IMR-90 (cell line): Measurements from ENCODE around the gene ATP12A. TPM values are rescaled to one million over a fixed set of nuclear protein-coding genes. Genes with fewer than 3 reads are reported as not detected.

Experiments
- ATAC-seq: fragments of 200-7000 bp; cut with Tn5 transposase; 2 replicates; pipeline ENCODE4 v1.9.1; 2020; ENCODE audit warnings: low read depth, mild to moderate bottlenecking, moderate library complexity
- BruUV-seq: library from RNA; stranded (reverse); fragments of 400-500 nt; replicated peaks from 2 replicates; lab custom pipeline; 2021; lab: Mats Ljungman, UMichigan
- CTCF ChIA-PET: fragments of 300-600 bp; formaldehyde crosslinking; extraction: SDS; loops from one replicate; lab custom pipeline; 2021; ENCODE audit warnings: antibody characterized with exemption; lab: Yijun Ruan, JAX
- POLR2A ChIA-PET: fragments of 300-600 bp; sonication (Branson Sonifier 250); formaldehyde crosslinking; loops from one replicate; lab custom pipeline; 2022; ENCODE audit warnings: antibody characterized with exemption; ENCODE audit not compliant: unreplicated experiment; lab: Charles Lee
- DNase-seq: peaks from one replicate; pipeline ENCODE4 v3.0.0; 2013
- H2AFZ ChIP-seq: replicated peaks from 2 replicates; pipeline ENCODE3; 2013; ENCODE audit warnings: low read length, mild to moderate bottlenecking; ENCODE audit not compliant: poor library complexity
- H2AK5ac ChIP-seq: 2 replicates; pipeline ENCODE4 v1.6.1; 2013; ENCODE audit warnings: low read depth, low read length, inconsistent platforms
- H2AK9ac ChIP-seq: replicated peaks from 2 replicates; pipeline ENCODE3; 2013; ENCODE audit warnings: mild to moderate bottlenecking, low read depth, low read length, moderate library complexity; ENCODE audit not compliant: poor library complexity
- H2BK120ac ChIP-seq: 2 replicates; pipeline ENCODE4 v1.6.1; 2013; ENCODE audit warnings: low read depth, low read length, inconsistent platforms
- H2BK15ac ChIP-seq: 3 replicates; pipeline ENCODE4 v1.6.1; 2013; ENCODE audit warnings: low read depth, low read length, inconsistent platforms
- H2BK20ac ChIP-seq: 2 replicates; pipeline ENCODE4 v1.6.1; 2013; ENCODE audit warnings: low read depth, mild to moderate bottlenecking, inconsistent platforms, low read length, moderate library complexity
- H2BK5ac ChIP-seq: 2 replicates; pipeline ENCODE4 v1.6.1; 2013; ENCODE audit warnings: mild to moderate bottlenecking, low read depth, low read length, inconsistent platforms; ENCODE audit not compliant: poor library complexity, severe bottlenecking
- H3K14ac ChIP-seq: replicated peaks from 2 replicates; pipeline ENCODE4 v1.6.1; 2013; ENCODE audit warnings: low read depth, low read length, inconsistent platforms
- H3K18ac ChIP-seq: 2 replicates; pipeline ENCODE4 v1.6.1; 2013; ENCODE audit warnings: low read depth, low read length, control low read depth
- H3K23ac ChIP-seq: 2 replicates; pipeline ENCODE4 v1.6.1; 2013; ENCODE audit warnings: low read depth, low read length, inconsistent platforms
- H3K27ac ChIP-seq: 2 replicates; pipeline ENCODE4 v1.5.1; 2013; ENCODE audit warnings: mild to moderate bottlenecking, control low read depth, low read length; ENCODE audit not compliant: insufficient read depth
- H3K27me3 ChIP-seq: 2 replicates; pipeline ENCODE4 v1.6.1; 2013; ENCODE audit warnings: low read length; ENCODE audit not compliant: control insufficient read depth, insufficient read depth
- H3K36me3 ChIP-seq: 2 replicates; pipeline ENCODE4 v1.6.1; 2013; ENCODE audit warnings: low read length, mixed read lengths; ENCODE audit not compliant: control insufficient read depth, insufficient read depth
- H3K4ac ChIP-seq: 2 replicates; pipeline ENCODE4 v1.6.1; 2013; ENCODE audit warnings: low read depth, low read length, inconsistent platforms
- H3K4me1 ChIP-seq: 2 replicates; pipeline ENCODE4 v1.6.1; 2013; ENCODE audit warnings: low read length, mixed read lengths; ENCODE audit not compliant: control insufficient read depth, insufficient read depth
- H3K4me2 ChIP-seq: 2 replicates; pipeline ENCODE4 v1.6.1; 2013; ENCODE audit warnings: low read depth, mild to moderate bottlenecking, control low read depth, low read length, moderate library complexity
- H3K4me3 ChIP-seq: 2 replicates; pipeline ENCODE4 v1.5.1; 2013; ENCODE audit warnings: low read depth, mild to moderate bottlenecking, control low read depth, low read length, moderate library complexity; ENCODE audit not compliant: insufficient read depth
- H3K56ac ChIP-seq: 2 replicates; pipeline ENCODE4 v1.6.1; 2013; ENCODE audit warnings: low read length, inconsistent platforms; ENCODE audit not compliant: insufficient read depth; ENCODE audit errors: extremely low read depth
- H3K79me1 ChIP-seq, 2 experiments: 2 replicates each; pipeline ENCODE4 v1.6.1; 2013; ENCODE audit warnings: low read length in 2 of 2, inconsistent platforms in 1 of 2, low read depth in 1 of 2
- H3K9ac ChIP-seq: 2 replicates; pipeline ENCODE4 v1.6.1; 2013; ENCODE audit warnings: low read depth, low read length, control low read depth
- H3K9me1 ChIP-seq: 2 replicates; pipeline ENCODE4 v1.6.1; 2013; ENCODE audit warnings: low read length, inconsistent platforms; ENCODE audit not compliant: insufficient read depth
- H3K9me3 ChIP-seq: 2 replicates; pipeline ENCODE4 v1.6.1; 2013; ENCODE audit warnings: low read length; ENCODE audit not compliant: control insufficient read depth, insufficient read depth
- H4K20me1 ChIP-seq: 2 replicates; pipeline ENCODE4 v1.6.1; 2013; ENCODE audit warnings: low read length, inconsistent platforms; ENCODE audit not compliant: insufficient read depth
- H4K5ac ChIP-seq: 2 replicates; pipeline ENCODE4 v1.6.1; 2013; ENCODE audit warnings: mild to moderate bottlenecking, low read depth, low read length, control low read depth
- H4K8ac ChIP-seq, 2 experiments: 2 replicates each; pipeline ENCODE4 v1.6.1; 2013; ENCODE audit warnings: low read depth in 2 of 2, low read length in 2 of 2, control low read depth in 1 of 2, inconsistent platforms in 1 of 2
- H4K91ac ChIP-seq: 2 replicates; pipeline ENCODE4 v1.6.1; 2013; ENCODE audit warnings: low read depth, low read length, inconsistent platforms; ENCODE audit not compliant: insufficient read depth
- BHLHE40 ChIP-seq: fragments of 150-350 bp; IDR thresholded peaks from 2 replicates; pipeline ENCODE4 v1.6.1; 2016; ENCODE audit warnings: mild to moderate bottlenecking, low read depth, low read length
- CEBPB ChIP-seq: IDR thresholded peaks from 2 replicates; pipeline ENCODE4 v1.6.1; 2012; ENCODE audit warnings: low read depth, low read length, improper control_type of control experiment
- CHD1 ChIP-seq: IDR thresholded peaks from 2 replicates; pipeline ENCODE4 v1.6.1; 2012; ENCODE audit warnings: low read depth, low read length, improper control_type of control experiment
- CTCF ChIP-seq: conservative IDR thresholded peaks from 2 replicates; pipeline ENCODE4 v1.5.1; 2012; ENCODE audit warnings: mild to moderate bottlenecking, low read depth, low read length, improper control_type of control experiment
- ELK1 ChIP-seq: fragments of 150-350 bp; IDR thresholded peaks from 2 replicates; pipeline ENCODE4 v1.6.1; 2016; ENCODE audit warnings: low read depth, mild to moderate bottlenecking, low read length, moderate library complexity, borderline replicate concordance
- FOS ChIP-seq: fragments of 150-350 bp; IDR thresholded peaks from 2 replicates; pipeline ENCODE4 v1.6.1; 2016; ENCODE audit warnings: low read depth, low read length
- MAFK ChIP-seq: IDR thresholded peaks from 2 replicates; pipeline ENCODE4 v1.6.1; 2012; ENCODE audit warnings: low read depth, low read length, improper control_type of control experiment
- MAZ ChIP-seq: IDR thresholded peaks from 2 replicates; pipeline ENCODE4 v1.6.1; 2012; ENCODE audit warnings: low read depth, mild to moderate bottlenecking, low read length, improper control_type of control experiment, moderate library complexity, borderline replicate concordance
- MXI1 ChIP-seq: IDR thresholded peaks from 2 replicates; pipeline ENCODE4 v1.6.1; 2012; ENCODE audit warnings: low read depth, mild to moderate bottlenecking, low read length, moderate library complexity, borderline replicate concordance
- NFE2L2 ChIP-seq: fragments of 150-350 bp; IDR thresholded peaks from 2 replicates; pipeline ENCODE4 v1.6.1; 2016; ENCODE audit warnings: low read depth, mild to moderate bottlenecking, low read length
- POLR2A ChIP-seq: IDR thresholded peaks from 2 replicates; pipeline ENCODE4 v1.6.1; 2012; ENCODE audit warnings: mild to moderate bottlenecking, low read depth, low read length
- RAD21 ChIP-seq: IDR thresholded peaks from 2 replicates; pipeline ENCODE4 v1.6.1; 2012; ENCODE audit warnings: low read length, improper control_type of control experiment
- RCOR1 ChIP-seq: IDR thresholded peaks from 2 replicates; pipeline ENCODE4 v1.6.1; 2012; ENCODE audit warnings: mild to moderate bottlenecking, low read length, improper control_type of control experiment; ENCODE audit not compliant: insufficient replicate concordance
- RFX5 ChIP-seq: IDR thresholded peaks from 2 replicates; pipeline ENCODE4 v1.8.0; 2012; ENCODE audit warnings: low read depth, mild to moderate bottlenecking, low read length, moderate library complexity
- SMC3 ChIP-seq: fragments of 150-350 bp; IDR thresholded peaks from 2 replicates; pipeline ENCODE4 v1.6.1; 2016; ENCODE audit warnings: low read depth, mild to moderate bottlenecking, antibody characterized with exemption, low read length, moderate library complexity
- USF2 ChIP-seq: fragments of 150-350 bp; IDR thresholded peaks from 2 replicates; pipeline ENCODE4 v1.6.1; 2017; ENCODE audit warnings: mild to moderate bottlenecking, antibody characterized with exemption, low read length, low read depth
- WGBS, 2 experiments: methylation state at CpG; one replicate each; pipeline versions ENCODE4 v1.1.5 to v1.1.7; 2013; ENCODE audit warnings: missing lambda C conversion rate in 2 of 2; ENCODE audit not compliant: insufficient read length in 1 of 2; ENCODE audit errors: extremely low coverage in 2 of 2; 5-methylcytosine and 5-hydroxymethylcytosine counted together
- dilution Hi-C: fragments of 300-500 bp; cut with HindIII; formaldehyde crosslinking; loops from one replicate; pipeline ENCODE4 v1.14.3; 2018; ENCODE audit warnings: low sequenced_read_pairs; ENCODE audit not compliant: unreplicated experiment
- in situ Hi-C: fragments of 300-500 bp; cut with MboI; formaldehyde crosslinking; loops from 3 replicates; pipeline ENCODE4 v1.14.3; 2019; ENCODE audit warnings: low sequenced_read_pairs, inconsistent platforms, mixed read lengths
- intact Hi-C: fragments of 100-400 bp; cut with micrococcal nuclease; formaldehyde crosslinking; loops from 2 replicates; pipeline ENCODE4 v1.10.0; 2022
- polyA plus RNA-seq, 3 experiments: library from polyadenylated mRNA; depleted of rRNA; stranded (reverse); fragments of >200 nt; gene quantifications; 2 replicates each; pipeline ENCODE4 v1.2.3, GENCODE V29; 2012; ENCODE audit warnings: low replicate concordance in 1 of 3
- total RNA-seq: library from RNA; depleted of rRNA; stranded (reverse); fragments of >200 nt; gene quantifications from 2 replicates; pipeline ENCODE4 v1.2.3, GENCODE V29; 2012

ATP12A gene
- total and polyA plus RNA-seq, 2 of the 4 experiments (the other 2 are of a cell fraction): not detected

GRCh38 chr13:24664726-24665409, 15.3 kb upstream of the ATP12A start:
- Histone ChIP-seq H3K14ac (no peak overlapping the region), H2BK20ac (no peak overlapping the region), H2BK15ac (no peak overlapping the region), H4K8ac (no peak overlapping the region), H3K79me1 (no peaks in the 10 kb centered on the region), H2AFZ (no peak overlapping the region), H2AK5ac (no peak overlapping the region), H3K9ac (no peak overlapping the region), H3K4me3 (no peak overlapping the region), H2BK120ac (no peak overlapping the region), H3K18ac (no peak overlapping the region), H3K27me3 (peaks cover 7% of the 10 kb centered on the region), H2AK9ac (no peak overlapping the region), H3K56ac (no peak overlapping the region), H2BK5ac (no peak overlapping the region), H4K20me1 (no peaks in the 10 kb centered on the region), H3K36me3 (no peaks in the 10 kb centered on the region), H3K9me1 (no peaks in the 10 kb centered on the region), H3K23ac (no peak overlapping the region), H3K4me2 (no peak overlapping the region), H3K9me3 (no peaks in the 10 kb centered on the region), H4K5ac (no peak overlapping the region), H4K91ac (no peak overlapping the region), H3K4ac (no peak overlapping the region), H3K4me1 (no peaks in the 10 kb centered on the region), H3K27ac (no peak overlapping the region)
- DNase-seq (peak; percentile 63), ATAC-seq (peak; percentile 37; the same call in 1 of the 2 replicates)
- no peak for TF ChIP-seq RFX5
- TF ChIP-seq MAFK: no peak
- no peak for TF ChIP-seq USF2
- TF ChIP-seq CEBPB: no peak
- no peak for TF ChIP-seq BHLHE40
- TF ChIP-seq MAZ: no peak
- no peak for TF ChIP-seq CTCF
- no peak for TF ChIP-seq MXI1
- TF ChIP-seq NFE2L2: no peak
- TF ChIP-seq POLR2A: no peak
- no peak for TF ChIP-seq RCOR1
- no peak for TF ChIP-seq FOS
- TF ChIP-seq RAD21: no peak
- TF ChIP-seq SMC3: no peak
- no peak for TF ChIP-seq ELK1
- TF ChIP-seq CHD1: no peak
- in situ Hi-C loops (no loop called here), dilution Hi-C loops (no loop called here), intact Hi-C loops (no loop called here)
- POLR2A ChIA-PET: no interaction called here
- no CpG with 5 or more reads among the region's 5 CpGs for WGBS, 2 experiments
- no TSS peak for BruUV-seq
- CTCF ChIA-PET: interaction anchor here (1.5 kb wide), 1 partner anchor 18 kb away, joined by 4 read pairs; no protein-coding TSS in a partner anchor
